Ascending aorta (tissue), 2 donors: Measurements from ENCODE around the gene SPDYE5. TPM values are rescaled to one million over a fixed set of nuclear protein-coding genes. Genes with fewer than 3 reads are reported as not detected.
"Not testable (repeated sequence)": the region's sequence is repeated elsewhere in the genome, so short reads cannot be mapped to it uniquely, and the experiment has no call there.

Experiments used
- DNase-seq, 2 donors: peaks; one replicate each; pipeline ENCODE4 v3.0.0-alpha.2; 2019; ENCODE audit warnings: low spot score in 2 of 2
- H3K27ac ChIP-seq, 2 donors: fragments of 200-600 bp; sonication (generic); one replicate each; pipeline ENCODE4 v1.5.1; 2016 to 2017; ENCODE audit warnings: mild to moderate bottlenecking in 1 of 2
- H3K27me3 ChIP-seq: fragments of 200-600 bp; sonication (generic); one replicate; pipeline ENCODE4 v1.5.1; 2017
- H3K36me3 ChIP-seq, 2 donors: fragments of 200-600 bp; sonication (generic); one replicate each; pipeline ENCODE4 v1.5.1; 2016
- H3K4me1 ChIP-seq, 2 donors: fragments of 200-600 bp; sonication (generic); one replicate each; pipeline ENCODE4 v1.5.1; 2016 to 2017; ENCODE audit warnings: mild to moderate bottlenecking in 1 of 2
- H3K4me3 ChIP-seq, 2 donors: fragments of 200-600 bp; sonication (generic); one replicate each; pipeline ENCODE4 v1.5.1; 2016 to 2017; ENCODE audit warnings: mild to moderate bottlenecking in 1 of 2
- H3K9me3 ChIP-seq, 2 donors: fragments of 200-600 bp; sonication (generic); one replicate each; pipeline ENCODE4 v1.5.1; 2016
- CTCF ChIP-seq, 3 experiments: fragments of 200-600 bp in 2 of 3; fragments of 450-650 bp in 1 of 3; sonication (generic) in 2 of 3; IDR thresholded peaks; one replicate each; pipeline ENCODE4 v1.5.1; 2016 to 2019; ENCODE audit warnings: antibody characterized with exemption in 3 of 3, mild to moderate bottlenecking in 1 of 3, moderate library complexity in 1 of 3
- intact Hi-C: fragments of 100-400 bp; cut with DNase I; formaldehyde crosslinking; loops from one replicate; pipeline ENCODE4 v1.15.1; 2023
- total RNA-seq: library from RNA; depleted of rRNA; stranded (reverse); fragments of >200 nt; gene quantifications from one replicate; pipeline ENCODE4 v1.1.0, GENCODE V29; 2016

Gene SPDYE5
- total RNA-seq, 1 donor from 2014 or later = not detected

- intact Hi-C loops, H3K4me1 ChIP-seq, H3K27me3 ChIP-seq, H3K27ac ChIP-seq, DNase-seq, H3K9me3 ChIP-seq, H3K36me3 ChIP-seq, H3K4me3 ChIP-seq: not testable (repeated sequence)
These were observed 16.9 kb downstream of the SPDYE5 start for GRCh38 chr7:75509033-75509432.

- not testable (repeated sequence) for H3K4me3 ChIP-seq
These were observed 26.7 kb downstream of the SPDYE5 start for GRCh38 chr7:75518842-75519241.

GRCh38 chr7:75521727-75522126 lies 29.6 kb downstream of the SPDYE5 start:
- H3K9me3 ChIP-seq, H3K4me1 ChIP-seq, H3K27ac ChIP-seq, H3K4me3 ChIP-seq, H3K27me3 ChIP-seq, DNase-seq: not testable (repeated sequence)
- intact Hi-C loops = loop anchor here (10.0 kb wide), 1 partner anchor 243 kb away; no protein-coding TSS in a partner anchor
- peaks cover 27 to 43% of the 10 kb centered on the region in 2 donors for H3K36me3 ChIP-seq

More at GRCh38 chr7:75518842-75519241, 26.7 kb downstream of the SPDYE5 start:
- H3K27me3 ChIP-seq, intact Hi-C loops, H3K4me1 ChIP-seq, DNase-seq, H3K9me3 ChIP-seq, H3K27ac ChIP-seq: not testable (repeated sequence)
- H3K36me3 ChIP-seq = peaks cover 18 to 36% of the 10 kb centered on the region in 2 donors

- intact Hi-C loops = loop anchor here (10.0 kb wide), 1 partner anchor 238 kb away; no protein-coding TSS in a partner anchor
- H3K27me3 ChIP-seq, H3K4me1 ChIP-seq, H3K9me3 ChIP-seq, DNase-seq: not testable (repeated sequence)
- H3K27ac ChIP-seq = peak overlapping the region; percentile 73 to 91
- peak overlapping the region; percentile 70 to 86 for H3K4me3 ChIP-seq
- peaks cover 17 to 28% of the 10 kb centered on the region in 2 donors for H3K36me3 ChIP-seq
These were observed 35.2 kb downstream of the SPDYE5 start for GRCh38 chr7:75527224-75527722.

- DNase-seq = no peak
- no peaks in the 10 kb centered on the region for H3K27me3 ChIP-seq
- intact Hi-C loops = no loop called here
These were observed 39.3 kb downstream of the SPDYE5 start for GRCh38 chr7:75531359-75531821.

GRCh38 chr7:75532639-75533038 lies 40.5 kb downstream of the SPDYE5 start:
- H3K4me1 ChIP-seq = no peaks in the 10 kb centered on the region
- no peak for TF ChIP-seq CTCF (IDR thresholded peaks at IDR 0.05)
- H3K27me3 ChIP-seq = no peaks in the 10 kb centered on the region
- no peaks in the 10 kb centered on the region for H3K9me3 ChIP-seq
- peaks cover 21 to 30% of the 10 kb centered on the region in 2 donors for H3K36me3 ChIP-seq
- no peak for DNase-seq
- H3K4me3 ChIP-seq = no peak overlapping the region
- intact Hi-C loops = no loop called here
- no peak overlapping the region for H3K27ac ChIP-seq

More at GRCh38 chr7:75531359-75531821, 39.3 kb downstream of the SPDYE5 start:
- Histone ChIP-seq H3K4me1 (peaks cover 3 to 7% of the 10 kb centered on the region in 2 donors), H3K36me3 (peaks cover 9 to 17% of the 10 kb centered on the region in 2 donors), H3K27ac (no peak overlapping the region), H3K9me3 (no peaks in the 10 kb centered on the region), H3K4me3 (no peak overlapping the region)
- no peak for TF ChIP-seq CTCF (IDR thresholded peaks at IDR 0.05)

GRCh38 chr7:75533926-75534325 lies 41.8 kb downstream of the SPDYE5 start:
- DNase-seq = no peak
- Histone ChIP-seq H3K4me3 (no peak overlapping the region), H3K27ac (no peak overlapping the region), H3K27me3 (no peaks in the 10 kb centered on the region), H3K9me3 (no peaks in the 10 kb centered on the region), H3K4me1 (no peaks in the 10 kb centered on the region), H3K36me3 (peaks cover 30 to 40% of the 10 kb centered on the region in 2 donors)
- TF ChIP-seq CTCF (IDR thresholded peaks at IDR 0.05) = no peak
- intact Hi-C loops = no loop called here
